Keratinocyte (primary cell): ENCODE results near the gene DPM1. TPM values are rescaled to one million over a fixed set of nuclear protein-coding genes. Genes with fewer than 3 reads are reported as not detected.

Experiments used
- DNase-seq: peaks from one replicate; pipeline ENCODE4 v3.0.0-alpha.2; 2011; ENCODE audit warnings: low read depth, missing footprints, low spot score
- FAIRE-seq: peaks from 2 replicates; lab custom pipeline; 2011; peaks lifted over from hg19 to GRCh38; lab: Jason Lieb, UNC
- H2AFZ ChIP-seq: 2 replicates; pipeline ENCODE4 v1.6.0; 2012; ENCODE audit warnings: low read length, control low read depth, inconsistent platforms; ENCODE audit not compliant: control insufficient read depth
- H3K27ac ChIP-seq: 2 replicates; pipeline ENCODE4 v1.5.1; 2011; ENCODE audit warnings: low read length; ENCODE audit not compliant: control insufficient read depth, insufficient read depth
- H3K27me3 ChIP-seq: 3 replicates; pipeline ENCODE4 v1.6.0; 2011; ENCODE audit warnings: low read length; ENCODE audit not compliant: control insufficient read depth, insufficient read depth; ENCODE audit errors: extremely low read depth
- H3K36me3 ChIP-seq, 2 experiments: 2 replicates in 1 of 2; 3 replicates in 1 of 2; pipeline ENCODE4 v1.5.1; 2011; ENCODE audit warnings: low read length in 2 of 2, mild to moderate bottlenecking in 1 of 2; ENCODE audit not compliant: control insufficient read depth in 2 of 2, insufficient read depth in 2 of 2; ENCODE audit errors: extremely low read depth in 1 of 2
- H3K4me1 ChIP-seq: 3 replicates; pipeline ENCODE4 v1.5.1; 2011; ENCODE audit warnings: low read length; ENCODE audit not compliant: control insufficient read depth, insufficient read depth; ENCODE audit errors: extremely low read depth
- H3K4me2 ChIP-seq: 3 replicates; pipeline ENCODE4 v1.6.0; 2011; ENCODE audit warnings: low read depth, low read length; ENCODE audit not compliant: control insufficient read depth, insufficient read depth; ENCODE audit errors: extremely low read depth
- H3K4me3 ChIP-seq, 3 experiments: fragments of 200-600 bp in 1 of 3; sonication (generic) in 1 of 3; 2 replicates in 2 of 3; 3 replicates in 1 of 3; pipeline ENCODE4 v1.5.1; 2011 to 2016; ENCODE audit warnings: low read length in 3 of 3, mild to moderate bottlenecking in 3 of 3, control low read depth in 2 of 3, inconsistent platforms in 1 of 3, low read depth in 1 of 3, mixed read lengths in 1 of 3, mixed run types in 1 of 3, moderate library complexity in 1 of 3; ENCODE audit not compliant: control insufficient read depth in 2 of 3, insufficient read depth in 2 of 3; ENCODE audit errors: extremely low read depth in 1 of 3
- H3K79me2 ChIP-seq: 2 replicates; pipeline ENCODE4 v1.6.0; 2012; ENCODE audit warnings: low read length; ENCODE audit not compliant: control insufficient read depth, insufficient read depth
- H3K9ac ChIP-seq: 3 replicates; pipeline ENCODE4 v1.6.0; 2011; ENCODE audit warnings: low read length; ENCODE audit not compliant: control insufficient read depth, insufficient read depth; ENCODE audit errors: extremely low read depth
- H3K9me1 ChIP-seq: 3 replicates; pipeline ENCODE4 v1.6.0; 2011; ENCODE audit warnings: low read length; ENCODE audit not compliant: control insufficient read depth, insufficient read depth; ENCODE audit errors: extremely low read depth
- H3K9me3 ChIP-seq: 2 replicates; pipeline ENCODE4 v1.5.1; 2012; ENCODE audit warnings: low read depth, low read length; ENCODE audit not compliant: control insufficient read depth
- H4K20me1 ChIP-seq: 3 replicates; pipeline ENCODE4 v1.6.0; 2011; ENCODE audit warnings: low read length; ENCODE audit not compliant: control insufficient read depth, insufficient read depth; ENCODE audit errors: extremely low read depth
- CTCF ChIP-seq, 3 experiments: IDR thresholded peaks in 1 of 3; conservative IDR thresholded peaks in 1 of 3; optimal IDR thresholded peaks in 1 of 3; 2 replicates in 2 of 3; 3 replicates in 1 of 3; pipeline versions ENCODE3 to v1.5.1; 2011; ENCODE audit warnings: low read length in 3 of 3, mild to moderate bottlenecking in 3 of 3, moderate library complexity in 2 of 3, control low read depth in 1 of 3, inconsistent platforms in 1 of 3; ENCODE audit not compliant: insufficient read depth in 2 of 3; ENCODE audit errors: extremely low read depth in 1 of 3
- EZH2 ChIP-seq: IDR thresholded peaks from one replicate; pipeline ENCODE4 v1.6.1; 2012; ENCODE audit warnings: inconsistent platforms, mild to moderate bottlenecking, low read length, moderate library complexity
- dilution Hi-C: fragments of 300-500 bp; cut with MboI; formaldehyde crosslinking; loops from one replicate; pipeline ENCODE4 v1.7.0; 2020; ENCODE audit warnings: low sequenced_read_pairs; ENCODE audit not compliant: extremely low pct_ligation_motif_present
- polyA plus RNA-seq, 5 experiments: library from polyadenylated mRNA; depleted of rRNA in 3 of 5; stranded (reverse) in 3 of 5; stranded (forward) in 1 of 5; unstranded in 1 of 5; fragments of >200 nt; gene quantifications; 1 replicate in 1 of 5; 2 replicates in 3 of 5; 3 replicates in 1 of 5; pipeline versions ENCODE4 v1.2.1 to v1.2.3, GENCODE V29; 2011 to 2012; ENCODE audit warnings: missing spikeins in 2 of 5, low read depth in 1 of 5, low replicate concordance in 1 of 5

The DPM1 gene
- polyA plus RNA-seq, 1 donor (not counting 4 experiments of a cell fraction or from before 2014, with no cell fraction given): 99.4 TPM

- TF ChIP-seq CTCF (optimal IDR thresholded peaks at IDR 0.05 in 1 of 3, IDR thresholded peaks at IDR 0.05 in 1 of 3, conservative IDR thresholded peaks at IDR 0.05 in 1 of 3; ENCODE audit: extremely low read depth in 1 of 3, insufficient read depth in 2 of 3, low read length in 3 of 3): no peak
- no peak for TF ChIP-seq EZH2
- dilution Hi-C loops: loop anchor here (10.0 kb wide), 1 partner anchor 58 kb away; no protein-coding TSS in a partner anchor
- H4K20me1 ChIP-seq: peaks cover 3% of the 10 kb centered on the region
Observed at GRCh38 chr20:50892394-50892793, 65.9 kb downstream of the DPM1 start.

GRCh38 chr20:50891138-50891537 is 67.2 kb downstream of the DPM1 start:
- DNase-seq: no peak
- dilution Hi-C loops: loop anchor here (10.0 kb wide), 1 partner anchor 56 kb away; no protein-coding TSS in a partner anchor
- Histone ChIP-seq H3K4me1 (no peaks in the 10 kb centered on the region), H3K9me3 (no peaks in the 10 kb centered on the region), H3K4me2 (no peak overlapping the region), H3K9ac (no peak overlapping the region), H3K27ac (no peak overlapping the region), H3K36me3 (peaks cover 28 to 45% of the 10 kb centered on the region in 2 experiments), H3K4me3 (no peak overlapping the region), H3K9me1 (no peaks in the 10 kb centered on the region), H2AFZ (no peak overlapping the region), H3K27me3 (no peaks in the 10 kb centered on the region), H3K79me2 (peaks cover 9% of the 10 kb centered on the region), H4K20me1 (peaks cover 3% of the 10 kb centered on the region)
- TF ChIP-seq EZH2 (no peak), CTCF (optimal IDR thresholded peaks at IDR 0.05 in 1 of 3, IDR thresholded peaks at IDR 0.05 in 1 of 3, conservative IDR thresholded peaks at IDR 0.05 in 1 of 3; ENCODE audit: extremely low read depth in 1 of 3, insufficient read depth in 2 of 3, low read length in 3 of 3) (no peak)
- FAIRE-seq: no peak

More at GRCh38 chr20:50892394-50892793, 65.9 kb downstream of the DPM1 start:
- Histone ChIP-seq H3K9me1 (no peaks in the 10 kb centered on the region), H3K27me3 (no peaks in the 10 kb centered on the region), H3K4me2 (no peak overlapping the region), H3K9me3 (no peaks in the 10 kb centered on the region), H3K27ac (no peak overlapping the region), H3K4me3 (no peak overlapping the region), H3K36me3 (peaks cover 28 to 49% of the 10 kb centered on the region in 2 experiments), H2AFZ (no peak overlapping the region), H3K4me1 (no peaks in the 10 kb centered on the region), H3K79me2 (peaks cover 12% of the 10 kb centered on the region), H3K9ac (no peak overlapping the region)
- FAIRE-seq (no peak), DNase-seq (no peak)
